Fibroblast of upper back skin (primary cell): ENCODE measurements around the gene CNPY4.

Experiments used
- DNase-seq: peaks from one replicate; pipeline ENCODE4 v3.0.0-alpha.2; 2013

Gene CNPY4, protein sequence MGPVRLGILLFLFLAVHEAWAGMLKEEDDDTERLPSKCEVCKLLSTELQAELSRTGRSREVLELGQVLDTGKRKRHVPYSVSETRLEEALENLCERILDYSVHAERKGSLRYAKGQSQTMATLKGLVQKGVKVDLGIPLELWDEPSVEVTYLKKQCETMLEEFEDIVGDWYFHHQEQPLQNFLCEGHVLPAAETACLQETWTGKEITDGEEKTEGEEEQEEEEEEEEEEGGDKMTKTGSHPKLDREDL

GRCh38 chr7:100119072-100119969, at the start of gene CNPY4, which contains the start of gene TAF6:
Gene CNPY4 (plus strand): TSS chr7:100119634. CDS start chr7:100119745, 111 bp downstream.
Gene TAF6 (minus strand): TSS chr7:100119358. CDS start chr7:100114209, 5,149 bp downstream.
- DNase-seq: peak; percentile 94

DNA sequence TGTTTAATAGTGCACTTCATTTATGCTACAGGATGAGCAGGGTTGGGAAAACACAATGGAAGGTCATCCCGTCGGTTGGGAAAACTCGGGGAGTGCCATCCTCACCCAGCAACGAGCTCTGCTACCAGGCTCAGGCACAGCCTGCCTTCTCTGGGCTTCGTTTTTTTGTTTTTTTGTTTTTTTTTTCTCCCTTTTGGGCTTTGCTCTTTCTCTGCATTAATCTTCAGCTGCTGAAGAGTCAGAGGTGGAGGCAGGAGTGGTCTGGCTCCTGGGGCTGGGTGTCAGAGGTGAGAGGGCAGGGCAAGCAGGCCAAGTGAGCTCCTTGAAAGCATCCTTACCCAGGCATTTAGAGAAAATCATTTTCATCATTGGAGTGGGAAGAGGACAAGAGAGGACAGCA, 49.4 kb upstream of the CNPY4 start:
- DNase-seq: no peak

- no peak for DNase-seq
These were observed 48.3 kb upstream of the CNPY4 start for GRCh38 chr7:100071018-100071723.

DNA sequence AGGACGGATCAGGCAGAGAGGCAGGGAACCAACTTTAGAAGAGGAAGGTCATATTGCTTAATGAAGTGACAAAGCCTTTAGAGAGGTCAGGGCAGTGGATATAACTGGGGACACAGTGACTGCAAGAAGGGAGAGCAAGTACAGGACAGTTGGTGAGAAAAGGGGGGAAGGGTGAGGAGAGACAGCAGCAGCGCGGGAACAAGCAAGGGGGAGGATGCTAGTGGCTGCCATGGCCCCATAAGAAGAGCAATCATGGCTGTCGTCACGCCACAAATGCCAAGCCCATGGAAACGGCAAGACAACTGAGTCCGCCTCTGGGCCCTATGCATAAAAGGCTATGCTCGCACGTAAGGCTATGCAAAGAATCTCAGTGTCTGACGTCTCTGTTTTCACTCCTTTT, 47.0 kb upstream of the CNPY4 start:
- DNase-seq: no peak

DNA sequence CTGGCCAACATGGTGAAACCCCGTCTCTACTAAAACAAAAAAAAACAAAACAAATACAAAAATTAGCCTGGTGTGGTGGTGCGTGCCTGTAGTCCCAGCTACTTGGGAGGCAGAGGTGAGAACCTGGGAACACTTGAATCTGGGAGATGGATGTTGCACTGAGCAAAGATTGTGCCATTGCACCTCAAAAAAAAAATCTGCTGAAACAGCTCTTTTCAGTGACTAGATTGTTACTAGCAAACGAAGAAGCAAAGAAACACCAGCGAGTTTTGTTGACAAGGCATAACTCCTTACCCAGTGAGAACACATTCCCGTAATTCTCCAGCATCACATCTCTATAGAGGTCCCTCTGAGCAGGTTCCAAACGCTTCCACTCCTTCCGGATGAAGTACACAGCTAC, 44.6 kb upstream of the CNPY4 start:
- no peak for DNase-seq

DNA sequence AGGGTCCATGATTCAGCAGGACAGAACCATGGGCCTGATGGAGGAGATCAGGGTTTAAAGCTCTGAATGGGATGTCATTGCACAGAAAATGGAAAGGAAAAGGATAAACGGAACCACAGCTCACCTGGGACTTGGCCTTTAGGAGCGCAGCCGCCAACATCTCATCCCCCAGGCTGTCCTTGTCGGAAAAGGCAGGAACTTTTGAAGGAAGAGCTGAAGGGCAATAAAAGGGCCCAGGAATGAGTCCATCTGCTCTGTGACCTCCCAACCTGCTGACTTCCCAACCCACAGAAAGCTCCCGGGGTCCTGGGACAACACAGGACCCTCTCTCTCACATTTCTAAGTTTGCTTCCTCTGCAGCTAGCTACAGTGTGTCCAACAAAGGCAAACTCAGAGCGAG, 44.0 kb upstream of the CNPY4 start:
- DNase-seq: no peak

- no peak for DNase-seq
These were observed 42.2 kb upstream of the CNPY4 start for GRCh38 chr7:100077205-100077604.

DNA sequence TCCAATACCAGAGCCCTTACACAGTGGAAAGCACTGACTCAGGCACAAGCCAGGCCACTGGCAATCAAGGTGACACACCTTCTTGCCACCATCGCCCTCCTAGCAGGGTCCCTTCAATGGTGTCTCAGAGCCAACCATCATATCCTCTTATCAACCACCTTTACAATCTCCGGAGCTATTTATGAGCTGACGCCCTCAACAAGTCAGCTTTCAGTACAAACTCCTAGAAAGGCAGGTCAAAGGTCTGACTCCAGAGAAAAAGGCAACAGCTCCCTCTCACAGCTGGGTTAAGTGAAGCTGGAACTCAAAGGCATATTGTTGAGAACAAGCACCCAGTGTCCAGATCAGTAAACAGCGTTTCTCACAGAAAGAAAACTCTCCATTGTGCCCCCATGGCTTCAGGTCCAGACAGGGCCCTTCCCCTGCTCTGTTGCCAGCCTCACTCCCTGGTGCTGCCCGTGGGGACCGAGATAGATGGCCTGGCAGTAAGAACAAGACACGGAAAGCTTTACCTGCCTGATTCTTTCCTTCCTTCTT, 40.3 kb upstream of the CNPY4 start:
- DNase-seq: no peak

DNA sequence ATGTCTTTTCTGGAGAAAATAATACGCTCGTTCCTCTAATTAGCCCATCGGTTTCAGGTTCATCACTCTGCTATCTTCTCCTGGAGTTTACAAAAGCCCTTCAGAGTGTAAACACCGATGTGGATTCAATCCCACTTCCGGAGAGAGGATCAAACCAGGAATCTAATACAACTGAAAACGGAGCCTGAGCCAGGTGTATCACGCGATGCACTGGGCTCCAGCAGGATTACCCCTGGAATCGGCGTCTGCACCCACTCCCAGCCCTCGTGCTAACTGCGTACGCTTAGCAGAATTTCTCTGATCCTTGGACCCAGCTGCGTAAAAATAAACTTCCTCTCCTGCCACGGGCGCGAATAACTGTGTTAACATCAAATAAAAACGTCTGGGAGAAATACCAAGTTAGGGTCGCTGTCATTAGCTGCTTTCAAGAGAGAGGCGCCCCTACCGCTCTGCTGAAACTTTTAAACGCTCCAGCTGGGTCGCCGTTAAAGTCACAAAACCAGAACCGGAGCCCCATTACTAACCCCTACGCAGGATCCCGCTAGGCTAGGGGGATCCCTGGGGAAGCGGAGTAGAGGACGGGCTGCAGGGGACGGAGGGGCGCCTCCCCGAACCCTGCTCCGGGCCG, 38.4 kb upstream of the CNPY4 start:
- peak; percentile 9 for DNase-seq

DNA sequence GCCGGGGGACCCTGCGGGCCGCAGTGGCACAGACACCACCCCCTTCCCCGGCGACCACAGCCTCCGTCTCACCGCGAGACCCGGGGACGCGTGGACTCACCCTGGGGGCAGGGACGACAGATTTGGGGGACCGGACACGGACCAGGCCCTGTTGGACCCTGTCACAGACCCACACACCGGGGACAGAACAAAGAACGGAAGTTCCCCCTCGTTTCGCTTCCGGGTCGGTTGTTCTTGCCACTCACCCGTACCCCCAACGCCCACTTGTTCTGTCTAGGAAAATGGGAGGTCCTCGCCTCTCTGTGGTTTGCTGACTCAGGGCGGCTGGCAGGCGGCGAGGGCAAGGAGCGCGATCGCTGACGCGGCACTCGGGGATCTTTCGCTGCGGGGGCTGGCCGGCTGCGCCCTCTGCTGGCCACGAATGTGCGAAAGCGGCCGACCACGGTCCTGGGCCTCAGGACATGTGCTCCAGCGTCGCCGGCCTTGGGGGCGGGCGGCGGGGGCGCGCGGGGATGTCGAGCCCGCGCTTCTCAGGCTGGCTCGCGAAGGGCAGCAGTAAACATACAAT, 37.8 kb upstream of the CNPY4 start, which contains the start of gene ZNF3:
Gene ZNF3, minus strand, starts transcription at position 189 of the 568 bp plus-strand sequence. CDS start 4,366 bp downstream, outside the sequence.
- peak; percentile 99 for DNase-seq

DNA sequence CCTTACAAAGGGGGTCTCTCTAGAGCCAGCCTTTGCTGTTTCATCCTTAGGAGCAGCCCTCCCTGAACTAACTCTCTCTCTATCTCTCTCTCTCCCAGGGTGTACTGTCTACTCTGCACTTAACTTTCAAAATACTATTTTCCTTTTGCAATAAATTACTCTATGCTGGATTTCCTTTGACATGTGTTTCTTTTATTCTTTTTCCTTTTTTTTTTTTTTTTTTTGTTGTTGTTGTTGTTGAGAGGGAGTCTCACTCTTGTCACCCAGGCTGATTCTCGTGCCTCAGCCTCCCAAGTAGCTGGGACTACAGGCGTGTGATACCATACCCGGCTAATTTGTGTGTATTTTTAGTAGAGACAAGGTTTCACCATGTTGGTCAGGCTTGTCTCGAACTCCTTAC, 36.5 kb upstream of the CNPY4 start:
- DNase-seq: no peak

GRCh38 chr7:100085515-100085914, 33.9 kb upstream of the CNPY4 start:
- DNase-seq: no peak

- DNase-seq: peak; percentile 99
These were observed 32.2 kb upstream of the CNPY4 start for GRCh38 chr7:100087055-100087750.

DNA sequence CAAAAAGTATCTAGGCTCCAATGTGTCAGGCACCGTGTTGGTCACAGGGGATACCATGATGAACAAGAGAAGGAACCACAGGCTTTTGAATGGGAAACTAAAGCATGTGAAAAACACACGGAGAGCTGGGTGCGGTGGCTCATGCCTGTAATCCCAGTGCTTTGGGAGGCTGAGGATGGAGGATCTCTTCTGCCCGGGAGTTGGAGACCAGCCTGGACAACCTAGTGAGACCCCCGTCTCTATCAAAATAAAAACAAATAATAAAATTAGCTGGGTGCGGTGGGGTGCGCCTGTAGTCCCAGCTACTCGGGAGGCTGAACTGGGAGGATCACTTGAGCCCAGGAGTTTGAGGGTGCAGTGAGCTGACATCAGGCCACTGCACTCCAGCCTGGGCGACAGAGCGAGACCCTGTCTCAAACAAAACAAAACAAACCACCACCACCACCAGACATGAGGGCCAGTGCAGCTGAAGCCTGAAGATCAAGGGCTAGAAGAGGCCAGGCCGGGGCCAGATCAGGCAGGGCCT, 31.3 kb upstream of the CNPY4 start:
- DNase-seq: no peak

- peak; percentile 75 for DNase-seq
These were observed 30.6 kb upstream of the CNPY4 start, which contains the start of gene COPS6 for GRCh38 chr7:100088621-100089457. Gene COPS6 (plus strand): TSS chr7:100088969. CDS start chr7:100088991, 22 bp downstream.

- peak; percentile 14 for DNase-seq
These were observed 29.8 kb upstream of the CNPY4 start for GRCh38 chr7:100089458-100090196.

- no peak for DNase-seq
These were observed 28.7 kb upstream of the CNPY4 start for GRCh38 chr7:100090527-100091410.
